CD14-positive monocyte (primary cell): ENCODE data around the gene SLC22A13. TPM values are rescaled to one million over a fixed set of nuclear protein-coding genes. Genes with fewer than 3 reads are reported as not detected.
A peak's percentile ranks its signal among the peaks of the same experiment; 100 is the strongest.

Experiments used
- DNase-seq, 3 donors: peaks; one replicate each; pipeline ENCODE4 v3.0.0-alpha.2; 2011 to 2022
- H2AFZ ChIP-seq: 2 replicates; pipeline ENCODE4 v1.6.0; 2012; ENCODE audit warnings: mild to moderate bottlenecking, low read depth, low read length, inconsistent platforms; ENCODE audit not compliant: insufficient read depth, poor library complexity, severe bottlenecking
- H3K27ac ChIP-seq, 2 donors: 1 replicate in 1 of 2; 2 replicates in 1 of 2; pipeline ENCODE4 v1.5.1; 2012 to 2013; ENCODE audit warnings: low read length in 2 of 2, control low read depth in 1 of 2, inconsistent platforms in 1 of 2, low read depth in 1 of 2, mild to moderate bottlenecking in 1 of 2
- H3K27me3 ChIP-seq, 2 donors: one replicate each; pipeline versions ENCODE4 v1.6.0 to v1.6.1; 2011 to 2013; ENCODE audit warnings: low read length in 2 of 2; ENCODE audit not compliant: control insufficient read depth in 2 of 2, insufficient read depth in 2 of 2
- H3K36me3 ChIP-seq, 2 donors: replicated peaks in 1 of 2; 1 replicate in 1 of 2; 2 replicates in 1 of 2; pipeline versions ENCODE4 v1.5.1 to v1.6.1; 2012 to 2013; ENCODE audit warnings: low read length in 2 of 2, control low read depth in 1 of 2, inconsistent platforms in 1 of 2, mild to moderate bottlenecking in 1 of 2; ENCODE audit not compliant: insufficient read depth in 2 of 2, control insufficient read depth in 1 of 2
- H3K4me1 ChIP-seq, 2 donors: 1 replicate in 1 of 2; 2 replicates in 1 of 2; pipeline versions ENCODE4 v1.5.1 to v1.6.1; 2012 to 2013; ENCODE audit warnings: low read length in 2 of 2, control low read depth in 1 of 2, inconsistent platforms in 1 of 2, mild to moderate bottlenecking in 1 of 2, moderate library complexity in 1 of 2; ENCODE audit not compliant: insufficient read depth in 2 of 2, control insufficient read depth in 1 of 2
- H3K4me2 ChIP-seq: replicated peaks from 2 replicates; pipeline ENCODE3; 2012; ENCODE audit warnings: low read length, moderate library complexity, mild to moderate bottlenecking; ENCODE audit not compliant: poor library complexity, severe bottlenecking; ENCODE audit errors: extremely low read depth
- H3K4me3 ChIP-seq, 3 experiments: fragments of 200-600 bp in 1 of 3; sonication (generic) in 1 of 3; replicated peaks in 1 of 3; 1 replicate in 2 of 3; 2 replicates in 1 of 3; pipeline ENCODE4 v1.5.1; 2011 to 2013; ENCODE audit warnings: low read length in 3 of 3, mild to moderate bottlenecking in 3 of 3, control low read depth in 2 of 3, low read depth in 2 of 3, inconsistent platforms in 1 of 3, moderate library complexity in 1 of 3
- H3K79me2 ChIP-seq: 2 replicates; pipeline ENCODE4 v1.6.0; 2012; ENCODE audit warnings: mild to moderate bottlenecking, control low read depth, inconsistent platforms, low read length, moderate library complexity; ENCODE audit not compliant: insufficient read depth
- H3K9ac ChIP-seq: 2 replicates; pipeline ENCODE4 v1.6.0; 2017; ENCODE audit warnings: low read length, mild to moderate bottlenecking; ENCODE audit not compliant: insufficient read depth, poor library complexity, severe bottlenecking
- H3K9me3 ChIP-seq, 2 donors: replicated peaks in 1 of 2; 1 replicate in 1 of 2; 2 replicates in 1 of 2; pipeline versions ENCODE4 v1.5.1 to v1.6.1; 2012 to 2013; ENCODE audit warnings: low read length in 2 of 2, control low read depth in 1 of 2; ENCODE audit not compliant: control insufficient read depth in 1 of 2, insufficient read depth in 1 of 2
- H4K20me1 ChIP-seq: 2 replicates; pipeline ENCODE4 v1.6.0; 2012; ENCODE audit warnings: mild to moderate bottlenecking, low read length, control low read depth, moderate library complexity; ENCODE audit not compliant: insufficient read depth
- H3K27ac Mint-ChIP-seq, 7 donors: one replicate each; pipeline ENCODE4 v1.8.0; 2020; ENCODE audit warnings: mild to moderate bottlenecking in 7 of 7, mixed read lengths in 7 of 7, moderate library complexity in 6 of 7, inconsistent platforms in 2 of 7
- H3K27me3 Mint-ChIP-seq, 3 donors: one replicate each; pipeline ENCODE4 v1.8.0; 2021 to 2022; ENCODE audit warnings: low read depth in 3 of 3, mild to moderate bottlenecking in 3 of 3, mixed read lengths in 3 of 3, moderate library complexity in 3 of 3, inconsistent platforms in 1 of 3
- H3K36me3 Mint-ChIP-seq, 2 donors: one replicate each; pipeline ENCODE4 v1.8.0; 2020; ENCODE audit warnings: mixed read lengths in 2 of 2, inconsistent platforms in 1 of 2, mild to moderate bottlenecking in 1 of 2
- H3K4me1 Mint-ChIP-seq: one replicate; pipeline ENCODE4 v1.8.0; 2020; ENCODE audit warnings: mild to moderate bottlenecking, mixed read lengths
- H3K4me3 Mint-ChIP-seq, 2 donors: one replicate each; pipeline ENCODE4 v1.8.0; 2020; ENCODE audit warnings: mild to moderate bottlenecking in 2 of 2, mixed read lengths in 2 of 2, moderate library complexity in 1 of 2
- H3K9me3 Mint-ChIP-seq, 7 donors: one replicate each; pipeline ENCODE4 v1.8.0; 2020 to 2022; ENCODE audit warnings: mixed read lengths in 7 of 7, mild to moderate bottlenecking in 6 of 7, moderate library complexity in 6 of 7, inconsistent platforms in 2 of 7
- WGBS: methylation state at CpG from one replicate; pipeline ENCODE4 v1.1.5; 2013; ENCODE audit warnings: missing lambda C conversion rate; ENCODE audit not compliant: insufficient coverage; 5-methylcytosine and 5-hydroxymethylcytosine counted together
- intact Hi-C, 2 donors: fragments of 100-400 bp; cut with micrococcal nuclease; formaldehyde crosslinking; loops; one replicate each; pipeline versions ENCODE4 v1.15.0 to v1.15.1; 2023
- polyA plus RNA-seq, 3 donors: library from polyadenylated mRNA; depleted of rRNA in 1 of 3; unstranded in 2 of 3; stranded (reverse) in 1 of 3; fragments of 300-500 nt in 2 of 3; fragments of >200 nt in 1 of 3; fragmentation: Illumina TruSeq in 2 of 3; gene quantifications; 1 replicate in 2 of 3; 2 replicates in 1 of 3; pipeline ENCODE4 v1.2.3, GENCODE V29; 2012 to 2021
- TF ChIP-seq, protein P1 (sequence below): fragments of 200-600 bp; IDR thresholded peaks from one replicate; pipeline ENCODE4 v1.8.0; 2022; ENCODE audit warnings: antibody characterized with exemption, mild to moderate bottlenecking

SLC22A13 gene
- polyA plus RNA-seq, 3 donors: 0.19 TPM; not detected in 2

- Histone ChIP-seq H3K79me2 (no peaks in the 10 kb centered on the region), H4K20me1 (no peaks in the 10 kb centered on the region), H3K36me3 (no peaks in the 10 kb centered on the region), H3K9ac (no peak overlapping the region), H3K4me3 (peak overlapping the region in 1 of 3 experiments; percentile 13), H2AFZ (no peak overlapping the region), H3K27me3 (no peaks in the 10 kb centered on the region), H3K27ac (peak overlapping the region in 1 of 2 donors; percentile 59), H3K4me2 (no peak overlapping the region), H3K4me1 (peaks cover 34 to 50% of the 10 kb centered on the region in 2 donors), H3K9me3 (no peaks in the 10 kb centered on the region)
- no peaks in the 10 kb centered on the region for H3K36me3 Mint-ChIP-seq
- peaks cover 0 to 3% (median 1%) of the 10 kb centered on the region in 3 donors for H3K27me3 Mint-ChIP-seq
- DNase-seq: no peak
- intact Hi-C loops: no loop called here
- peaks cover 43% of the 10 kb centered on the region for H3K4me1 Mint-ChIP-seq
- H3K27ac Mint-ChIP-seq: peak overlapping the region in 6 of 7 donors; percentile 26 to 76 (median 66)
- TF ChIP-seq, protein P1, sequence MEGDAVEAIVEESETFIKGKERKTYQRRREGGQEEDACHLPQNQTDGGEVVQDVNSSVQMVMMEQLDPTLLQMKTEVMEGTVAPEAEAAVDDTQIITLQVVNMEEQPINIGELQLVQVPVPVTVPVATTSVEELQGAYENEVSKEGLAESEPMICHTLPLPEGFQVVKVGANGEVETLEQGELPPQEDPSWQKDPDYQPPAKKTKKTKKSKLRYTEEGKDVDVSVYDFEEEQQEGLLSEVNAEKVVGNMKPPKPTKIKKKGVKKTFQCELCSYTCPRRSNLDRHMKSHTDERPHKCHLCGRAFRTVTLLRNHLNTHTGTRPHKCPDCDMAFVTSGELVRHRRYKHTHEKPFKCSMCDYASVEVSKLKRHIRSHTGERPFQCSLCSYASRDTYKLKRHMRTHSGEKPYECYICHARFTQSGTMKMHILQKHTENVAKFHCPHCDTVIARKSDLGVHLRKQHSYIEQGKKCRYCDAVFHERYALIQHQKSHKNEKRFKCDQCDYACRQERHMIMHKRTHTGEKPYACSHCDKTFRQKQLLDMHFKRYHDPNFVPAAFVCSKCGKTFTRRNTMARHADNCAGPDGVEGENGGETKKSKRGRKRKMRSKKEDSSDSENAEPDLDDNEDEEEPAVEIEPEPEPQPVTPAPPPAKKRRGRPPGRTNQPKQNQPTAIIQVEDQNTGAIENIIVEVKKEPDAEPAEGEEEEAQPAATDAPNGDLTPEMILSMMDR: no peak
- no peak overlapping the region for H3K4me3 Mint-ChIP-seq
- peaks cover 0 to 3% (median 0%) of the 10 kb centered on the region in 7 donors for H3K9me3 Mint-ChIP-seq
- WGBS: no CpG with 5 or more reads among the region's 2 CpGs
These were observed 46.3 kb downstream of the SLC22A13 start for GRCh38 chr3:38311941-38312340.

GRCh38 chr3:38312356-38312755 lies 46.7 kb downstream of the SLC22A13 start:
- no peaks in the 10 kb centered on the region for H3K79me2 ChIP-seq
- WGBS: 100% methylated on average over 1 of the region's 3 CpGs
- H3K9me3 Mint-ChIP-seq: peaks cover 0 to 3% (median 0%) of the 10 kb centered on the region in 7 donors
- H3K4me2 ChIP-seq: no peak overlapping the region
- no peak for DNase-seq
- H3K4me1 Mint-ChIP-seq: peaks cover 47% of the 10 kb centered on the region
- no peaks in the 10 kb centered on the region for H3K36me3 ChIP-seq
- H3K27me3 Mint-ChIP-seq: peaks cover 0 to 3% (median 1%) of the 10 kb centered on the region in 3 donors
- no peaks in the 10 kb centered on the region for H3K9me3 ChIP-seq
- peak overlapping the region in 1 of 2 donors; percentile 59 for H3K27ac ChIP-seq
- H3K27me3 ChIP-seq: no peaks in the 10 kb centered on the region
- intact Hi-C loops: no loop called here
- no peak overlapping the region for H3K4me3 Mint-ChIP-seq
- peak overlapping the region in 3 of 7 donors; percentile 52 to 58 (median 57) for H3K27ac Mint-ChIP-seq
- no peak overlapping the region for H2AFZ ChIP-seq
- H3K4me3 ChIP-seq: no peak overlapping the region
- no peak overlapping the region for H3K9ac ChIP-seq
- TF ChIP-seq, protein P1: no peak
- peaks cover 38 to 54% of the 10 kb centered on the region in 2 donors for H3K4me1 ChIP-seq
- no peaks in the 10 kb centered on the region for H4K20me1 ChIP-seq
- no peaks in the 10 kb centered on the region for H3K36me3 Mint-ChIP-seq
